Psoas muscle (tissue), 8 donors: ENCODE results near the gene OSBPL5. TPM values are rescaled to one million over a fixed set of nuclear protein-coding genes. Genes with fewer than 3 reads are reported as not detected.

Source experiments
- ATAC-seq, 4 donors: fragments of 200-7000 bp; cut with Tn5 transposase; one replicate each; pipeline ENCODE4 v1.9.1; 2020; ENCODE audit warnings: moderate library complexity in 3 of 4, mild to moderate bottlenecking in 2 of 4
- DNase-seq, 2 donors: peaks; one replicate each; pipeline ENCODE4 v3.0.0-alpha.2; 2020
- H3K27ac ChIP-seq: fragments of 200-600 bp; one replicate; pipeline ENCODE4 v1.8.0; 2022
- H3K27me3 ChIP-seq, 3 donors: fragments of 200-600 bp in 1 of 3; one replicate each; pipeline versions ENCODE4 v1.6.1 to v1.8.0; 2013 to 2022; ENCODE audit warnings: low read length in 2 of 3, mild to moderate bottlenecking in 2 of 3, moderate library complexity in 1 of 3; ENCODE audit not compliant: insufficient read depth in 3 of 3
- H3K36me3 ChIP-seq, 2 donors: fragments of 200-600 bp in 1 of 2; one replicate each; pipeline versions ENCODE4 v1.6.1 to v1.8.0; 2013 to 2022; ENCODE audit warnings: low read depth in 1 of 2, mild to moderate bottlenecking in 1 of 2, moderate library complexity in 1 of 2; ENCODE audit not compliant: insufficient read depth in 1 of 2
- H3K4me1 ChIP-seq: fragments of 200-600 bp; one replicate; pipeline ENCODE4 v1.8.0; 2022
- H3K4me3 ChIP-seq: fragments of 200-600 bp; one replicate; pipeline ENCODE4 v1.8.0; 2022; ENCODE audit warnings: mild to moderate bottlenecking
- H3K9me3 ChIP-seq: fragments of 200-600 bp; one replicate; pipeline ENCODE4 v1.8.0; 2022
- WGBS, 3 donors: extraction: QIAGEN DNeasy Blood & Tissue Kit; methylation state at CpG; one replicate each; pipeline versions ENCODE4 v1.1.6 to v1.1.7; 2013; 5-methylcytosine and 5-hydroxymethylcytosine counted together
- intact Hi-C, 2 donors: fragments of 100-400 bp; cut with DNase I; formaldehyde crosslinking; loops; one replicate each; pipeline versions ENCODE4 v1.11.0 to v1.14.2; 2022
- polyA plus RNA-seq, 3 donors: library from polyadenylated mRNA; stranded (reverse); fragments of 200-250 nt; gene quantifications; one replicate each; pipeline ENCODE4 v1.2.3, GENCODE V29; 2013
- total RNA-seq, 4 donors: library from RNA; stranded (reverse); fragmentation: NEBNext Ultra II Directional in 2 of 4; extraction: Animal tissue kit (Norgen Biotek cat#: 25700) in 2 of 4; gene quantifications; one replicate each; pipeline versions ENCODE4 v1.2.1 to v1.2.4, GENCODE V29; 2021 to 2023
- TF ChIP-seq, protein P1 (sequence below): fragments of 200-600 bp; IDR thresholded peaks from one replicate; pipeline ENCODE4 v1.8.0; 2022; ENCODE audit warnings: antibody characterized with exemption
- donor health status: healthy with polysubstance abuse.
- donor health status: DM: no; HTN: no; CAD: no; lungs with moderate emphysema.
- donor health status: Bipolar disorder and iron deficiency.
- donor health status: healthy.
- donor health status: DM: yes; HTN: yes; CAD: no.
- donor health status: DM: no; HTN: no; CAD: no.
- donor health status: DM: no; HTN: no; CAD: no.
- donor health status: DM: yes; HTN: yes; CAD: no.

OSBPL5 gene
- total and polyA plus RNA-seq, 7 donors: 3.4 to 12.4 (median 6.9) TPM

DNA sequence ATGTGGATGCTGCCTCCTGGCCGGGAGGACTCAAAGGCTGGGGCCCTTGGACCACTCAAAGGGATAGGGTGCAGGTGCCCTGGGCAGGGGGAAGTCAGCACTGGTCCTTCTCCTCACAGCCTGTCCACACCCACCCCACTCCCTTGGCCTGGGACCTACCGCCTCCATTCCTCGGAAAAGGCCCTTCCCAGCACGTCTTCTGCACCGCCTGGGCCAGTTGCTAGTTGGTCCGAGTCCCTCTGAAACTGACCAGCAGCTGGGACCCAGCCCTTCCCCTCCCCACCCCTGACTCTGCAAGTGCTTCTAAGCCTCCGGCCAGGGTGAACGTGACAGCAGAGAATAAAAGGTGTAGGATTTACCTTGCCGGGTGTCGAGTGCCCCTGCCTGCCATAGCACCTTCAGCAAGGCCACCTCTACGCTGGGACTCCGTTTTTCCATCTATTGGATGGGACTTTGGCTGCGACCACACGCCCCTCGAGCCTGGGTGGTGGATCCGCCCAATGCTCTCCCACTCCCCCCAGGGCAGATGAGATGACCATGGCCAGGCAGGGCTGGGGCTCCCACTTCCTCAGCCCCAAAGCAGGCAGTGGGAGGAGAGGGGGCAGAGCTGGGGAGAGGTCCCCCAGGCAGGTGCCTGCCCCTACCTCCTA lies 37.3 kb downstream of the OSBPL5 start:
- no peak for ATAC-seq
- TF ChIP-seq, protein P1, sequence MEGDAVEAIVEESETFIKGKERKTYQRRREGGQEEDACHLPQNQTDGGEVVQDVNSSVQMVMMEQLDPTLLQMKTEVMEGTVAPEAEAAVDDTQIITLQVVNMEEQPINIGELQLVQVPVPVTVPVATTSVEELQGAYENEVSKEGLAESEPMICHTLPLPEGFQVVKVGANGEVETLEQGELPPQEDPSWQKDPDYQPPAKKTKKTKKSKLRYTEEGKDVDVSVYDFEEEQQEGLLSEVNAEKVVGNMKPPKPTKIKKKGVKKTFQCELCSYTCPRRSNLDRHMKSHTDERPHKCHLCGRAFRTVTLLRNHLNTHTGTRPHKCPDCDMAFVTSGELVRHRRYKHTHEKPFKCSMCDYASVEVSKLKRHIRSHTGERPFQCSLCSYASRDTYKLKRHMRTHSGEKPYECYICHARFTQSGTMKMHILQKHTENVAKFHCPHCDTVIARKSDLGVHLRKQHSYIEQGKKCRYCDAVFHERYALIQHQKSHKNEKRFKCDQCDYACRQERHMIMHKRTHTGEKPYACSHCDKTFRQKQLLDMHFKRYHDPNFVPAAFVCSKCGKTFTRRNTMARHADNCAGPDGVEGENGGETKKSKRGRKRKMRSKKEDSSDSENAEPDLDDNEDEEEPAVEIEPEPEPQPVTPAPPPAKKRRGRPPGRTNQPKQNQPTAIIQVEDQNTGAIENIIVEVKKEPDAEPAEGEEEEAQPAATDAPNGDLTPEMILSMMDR: no peak
- 68 to 75% (median 73%) methylated on average over 16 of the region's 16 CpGs for WGBS, 3 donors
- Histone ChIP-seq H3K4me1 (peaks cover 23% of the 10 kb centered on the region), H3K9me3 (no peaks in the 10 kb centered on the region), H3K36me3 (no peaks in the 10 kb centered on the region), H3K27me3 (no peaks in the 10 kb centered on the region), H3K27ac (no peak overlapping the region), H3K4me3 (no peak overlapping the region)
- intact Hi-C loops: no loop called here
- no peak for DNase-seq

DNA sequence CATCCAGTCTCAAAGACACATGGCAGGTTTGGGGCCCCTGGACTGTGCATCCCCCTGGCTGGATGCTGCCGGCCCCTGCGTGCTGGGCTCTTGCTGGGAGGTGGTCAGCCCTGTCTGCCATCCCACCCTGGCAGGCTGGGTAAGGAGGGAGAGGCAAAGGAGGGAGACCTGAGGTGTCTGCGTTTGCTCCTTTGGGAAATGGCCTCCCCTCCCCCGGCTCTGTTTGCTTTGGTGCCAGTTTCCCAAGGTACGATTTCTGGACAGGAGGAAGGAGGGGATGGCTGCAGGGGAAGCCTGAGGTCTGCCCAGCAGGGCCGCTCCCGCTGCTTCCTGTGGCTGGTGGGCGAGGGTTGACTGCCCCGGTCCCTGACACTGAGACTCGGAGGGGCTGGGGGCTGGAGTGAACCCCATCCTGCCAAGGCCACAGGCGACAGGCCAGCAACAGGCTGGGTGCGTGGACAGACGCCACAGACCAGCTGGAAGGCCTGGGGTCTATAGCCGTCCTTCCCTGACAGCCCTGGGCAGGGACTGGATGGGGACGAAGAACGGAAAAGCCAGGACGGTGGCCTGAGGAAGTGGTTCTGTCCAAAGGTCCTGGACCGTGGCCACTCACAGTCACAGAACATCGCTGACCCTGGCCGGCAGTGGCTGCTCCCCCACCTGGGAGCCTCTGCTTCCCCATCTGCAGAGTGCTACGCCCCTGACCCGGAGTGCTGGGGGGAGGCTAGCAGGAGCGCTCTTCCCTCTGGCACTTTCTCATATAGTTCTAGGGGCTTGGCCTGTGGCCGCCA lies 38.0 kb downstream of the OSBPL5 start:
- Histone ChIP-seq H3K36me3 (peaks cover 0 to under 1% of the 10 kb centered on the region in 2 donors), H3K27ac (no peak overlapping the region)
- intact Hi-C loops: no loop called here

DNA sequence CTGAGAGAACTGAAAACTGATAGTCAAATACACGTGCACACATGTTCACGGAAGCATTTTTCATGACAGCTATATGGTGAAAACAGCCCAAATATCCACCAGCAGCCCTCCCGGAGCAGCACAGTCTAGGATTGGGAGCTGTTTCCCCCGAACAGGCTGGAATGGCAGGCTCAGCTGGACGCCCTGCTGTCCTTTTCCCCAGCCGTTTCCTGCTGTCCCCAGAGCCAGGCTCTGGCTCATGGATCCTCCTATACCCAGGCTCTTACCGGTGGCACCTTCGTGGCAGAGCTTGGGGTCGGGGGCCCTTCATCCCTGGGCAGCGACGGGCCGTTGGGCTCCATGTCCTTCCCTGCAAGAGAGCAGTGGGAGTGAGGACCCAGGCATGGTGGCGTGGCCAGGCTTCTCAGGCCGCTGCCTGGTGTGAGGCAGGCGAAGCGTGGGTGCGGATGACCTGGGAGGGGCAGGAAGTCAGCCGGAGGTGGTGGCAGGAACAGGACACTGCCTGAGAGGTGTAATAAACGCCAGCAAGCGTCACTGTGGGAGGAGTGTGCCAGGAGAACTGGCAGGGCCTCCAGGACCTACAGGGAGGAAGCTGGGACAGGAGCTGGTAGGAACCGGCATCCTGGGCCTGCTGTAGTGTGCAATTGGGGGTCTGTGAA lies 38.8 kb downstream of the OSBPL5 start:
- peaks cover 23% of the 10 kb centered on the region for H3K4me1 ChIP-seq
- peaks cover 0 to 9% of the 10 kb centered on the region in 2 donors for H3K36me3 ChIP-seq
- H3K27me3 ChIP-seq: no peaks in the 10 kb centered on the region
- H3K9me3 ChIP-seq: no peaks in the 10 kb centered on the region
- intact Hi-C loops: no loop called here
- no peak overlapping the region for H3K27ac ChIP-seq
- peak in 3 of 4 donors; percentile 14 to 28 (median 22) for ATAC-seq
- DNase-seq: peak; percentile 52 to 69
- TF ChIP-seq, protein P1: no peak
- H3K4me3 ChIP-seq: no peak overlapping the region
- WGBS, 3 donors: 76 to 79% (median 78%) methylated on average over 21 of the region's 21 CpGs

More for the DNA sequence above, 38.0 kb downstream of the OSBPL5 start:
- Histone ChIP-seq H3K4me1 (peaks cover 23% of the 10 kb centered on the region), H3K9me3 (no peaks in the 10 kb centered on the region), H3K27me3 (no peaks in the 10 kb centered on the region), H3K4me3 (no peak overlapping the region)
- ATAC-seq: no peak
- WGBS, 3 donors: 76 to 81% (median 77%) methylated on average over 24 of the region's 24 CpGs
- DNase-seq: peak; percentile 19 to 50
- TF ChIP-seq, protein P1: no peak

DNA sequence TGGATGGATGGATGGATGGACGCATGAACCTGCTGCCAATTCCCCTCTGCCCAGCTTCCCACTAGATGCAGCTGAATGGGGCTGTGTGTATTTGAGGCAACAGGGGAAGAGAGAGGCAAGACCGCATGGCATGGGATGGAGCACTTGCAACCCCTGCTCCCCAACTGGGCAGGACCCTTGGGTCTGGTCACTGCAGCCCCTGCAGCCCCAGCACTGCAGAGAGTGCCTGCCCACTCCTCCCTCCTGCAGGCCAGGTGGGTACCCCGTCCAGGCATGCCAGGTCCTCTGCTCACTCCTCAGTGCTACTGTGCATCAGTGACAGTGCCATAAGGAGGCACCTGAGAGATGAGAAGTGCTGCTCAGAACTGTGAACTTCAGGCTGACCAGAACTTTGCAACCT lies 40.3 kb downstream of the OSBPL5 start:
- WGBS, 3 donors: 78 to 81% (median 78%) methylated on average over 3 of the region's 3 CpGs
- no peak for ATAC-seq
- H3K4me1 ChIP-seq: peaks cover 23% of the 10 kb centered on the region
- peaks cover 0 to 15% of the 10 kb centered on the region in 2 donors for H3K36me3 ChIP-seq
- intact Hi-C loops: loop anchor here in 1 of 2 donors (5.0 kb wide), 1 partner anchor 82 kb away; no protein-coding TSS in a partner anchor
- no peaks in the 10 kb centered on the region for H3K27me3 ChIP-seq
- no peaks in the 10 kb centered on the region for H3K9me3 ChIP-seq
- H3K27ac ChIP-seq: no peak overlapping the region
- TF ChIP-seq, protein P1: no peak
- DNase-seq: peak; percentile 13 to 53
- no peak overlapping the region for H3K4me3 ChIP-seq
